Subcutaneous preadipocyte (primary cell): Measurements from ENCODE around the gene TMEM53. TPM values are rescaled to one million over a fixed set of nuclear protein-coding genes. Genes with fewer than 3 reads are reported as not detected.

Experiments used
- small RNA-seq: library from RNA; depleted of rRNA; stranded (forward); fragments of <200 nt; gene quantifications from one replicate; pipeline ENCODE3, GENCODE V24; 2012
- total RNA-seq: library from RNA; depleted of rRNA; stranded (reverse); fragments of >200 nt; gene quantifications from 2 replicates; pipeline ENCODE4 v1.2.3, GENCODE V29; 2012

The TMEM53 gene
- total RNA-seq: 9.8 and 14.3 TPM in 2 replicates

GRCh38 chr1:44674113-44675000 is at the start of gene TMEM53, which contains the start of gene ARMH1:
Gene TMEM53 (minus strand): TSS chr1:44674481. CDS start chr1:44674391, 90 bp downstream.
Gene ARMH1 (plus strand): TSS chr1:44674714. CDS start chr1:44689698, 14,984 bp downstream.

Small RNAs within 50 kb of the gene (small RNA-seq; reads per million reads assigned to genes)
- gene RNU5F-1: 57.3 reads per million, percentile 98 among the genes with 10 or more reads in this experiment

Other genes with a start within 250 kb of the TMEM53 start
- gene ARMH1, start 233 bp upstream of the TMEM53 start, total RNA-seq: 0.59 and 2.2 TPM in 2 replicates
- not detected in 2 replicates for gene RNU5D-1, start 56.7 kb upstream of the TMEM53 start, total RNA-seq
- gene KIF2C, start 65.4 kb upstream of the TMEM53 start, total RNA-seq: 28.3 and 39.1 TPM in 2 replicates
- gene RPS8, start 101.1 kb upstream of the TMEM53 start, total RNA-seq: 928 and 1,821 TPM in 2 replicates
- not detected in 2 replicates for gene BEST4, start 113.7 kb upstream of the TMEM53 start, total RNA-seq
- gene PLK3, start 125.9 kb upstream of the TMEM53 start, total RNA-seq: 23.1 and 41.8 TPM in 2 replicates
- gene DYNLT4, start 132.9 kb upstream of the TMEM53 start, total RNA-seq: not detected in 2 replicates
- gene BTBD19, start 134.0 kb upstream of the TMEM53 start, total RNA-seq: 3.7 and 7.4 TPM in 2 replicates
- gene PTCH2, start 168.8 kb upstream of the TMEM53 start, total RNA-seq: 0.20 and 0.37 TPM in 2 replicates